ENCODE results near the gene TAS2R20.
"Not testable (repeated sequence)": the region's sequence is repeated elsewhere in the genome, so short reads cannot be mapped to it uniquely, and the experiment has no call there.

The TAS2R20 gene, protein sequence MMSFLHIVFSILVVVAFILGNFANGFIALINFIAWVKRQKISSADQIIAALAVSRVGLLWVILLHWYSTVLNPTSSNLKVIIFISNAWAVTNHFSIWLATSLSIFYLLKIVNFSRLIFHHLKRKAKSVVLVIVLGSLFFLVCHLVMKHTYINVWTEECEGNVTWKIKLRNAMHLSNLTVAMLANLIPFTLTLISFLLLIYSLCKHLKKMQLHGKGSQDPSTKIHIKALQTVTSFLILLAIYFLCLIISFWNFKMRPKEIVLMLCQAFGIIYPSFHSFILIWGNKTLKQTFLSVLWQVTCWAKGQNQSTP

GRCh38 chr12:10998204-10998603 lies at the start of gene TAS2R20:
TAS2R20 (minus strand) TSS chr12:10998304; CDS start chr12:10997875, 429 bp downstream.
- DNase-seq: no peak

GRCh38 chr12:11041366-11041765 lies 43.3 kb upstream of the TAS2R20 start:
- not testable (repeated sequence) for DNase-seq

DNA sequence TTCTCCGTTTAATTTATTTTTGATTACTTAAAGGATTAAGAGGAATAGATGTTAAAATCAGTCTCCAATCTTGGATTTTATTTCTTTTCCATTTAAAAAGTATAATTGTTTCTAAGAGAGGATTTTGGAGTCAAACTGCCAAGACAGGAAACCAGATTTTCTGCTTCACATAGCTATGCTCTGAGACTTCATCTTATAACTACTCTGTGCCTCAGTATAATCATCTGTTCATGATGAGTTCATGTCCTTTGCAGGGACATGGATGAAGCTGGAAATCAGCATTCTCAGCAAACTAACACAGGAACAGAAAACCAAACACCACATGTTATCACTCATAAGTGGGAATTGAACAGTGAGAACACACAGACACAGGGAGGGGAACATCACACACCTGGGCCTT lies 42.1 kb upstream of the TAS2R20 start:
- no peak for DNase-seq

DNA sequence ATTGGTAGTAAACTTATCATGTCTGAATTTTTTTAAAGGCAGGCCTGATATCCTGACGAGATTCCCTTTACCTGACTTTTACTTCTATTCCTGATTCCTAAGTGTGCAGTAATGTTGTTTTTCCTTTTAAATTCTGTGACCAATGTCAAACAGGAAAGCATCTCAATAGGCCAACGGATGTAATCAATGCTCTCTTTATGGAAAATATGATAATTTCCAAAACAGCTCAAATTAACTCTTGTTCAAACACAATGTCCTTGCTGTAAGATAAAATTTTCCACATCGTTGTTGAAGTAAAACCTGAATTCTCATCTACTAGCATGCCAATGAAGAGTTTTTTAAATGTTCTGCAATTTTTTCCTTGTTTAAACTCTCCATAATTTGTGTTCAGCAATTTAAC lies 41.1 kb upstream of the TAS2R20 start:
- no peak for DNase-seq

DNA sequence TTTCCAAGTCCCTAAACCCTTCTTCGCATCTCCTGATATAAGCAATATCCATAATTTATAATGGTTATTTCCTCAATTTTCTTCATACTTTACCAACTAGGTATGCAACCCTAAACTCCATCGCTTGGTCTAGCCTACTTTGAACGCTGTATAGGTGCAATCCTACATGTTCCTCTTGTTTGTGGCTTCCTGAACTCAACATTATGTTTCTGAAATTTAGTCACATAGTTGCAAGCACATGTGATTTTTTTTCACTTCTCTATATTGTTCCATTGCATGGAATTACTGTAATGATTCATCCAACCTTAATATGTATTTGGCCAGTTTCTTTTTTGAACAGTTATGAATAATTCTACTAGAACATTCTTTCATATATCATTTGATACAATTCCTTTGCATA lies 35.9 kb upstream of the TAS2R20 start:
- DNase-seq: not testable (repeated sequence)

DNA sequence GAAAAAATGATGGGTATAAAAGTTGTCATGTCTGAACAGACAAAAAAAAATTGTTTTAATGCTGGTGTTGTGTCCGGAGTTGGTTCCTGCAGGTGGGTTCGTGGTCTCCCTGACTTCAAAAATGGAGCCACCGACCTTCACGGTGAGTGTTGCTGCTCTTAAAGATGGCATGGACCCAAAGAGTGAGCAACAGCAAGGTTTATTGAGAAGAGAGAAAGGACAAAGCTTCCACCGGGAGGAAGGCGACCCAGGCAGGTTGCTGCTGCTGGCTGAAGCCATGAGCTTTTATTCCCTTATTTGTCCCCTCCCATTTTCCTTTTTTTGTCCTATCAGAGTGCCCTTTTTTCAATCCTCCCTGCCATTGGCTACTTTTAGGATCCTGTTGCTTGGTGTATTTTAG lies 33.2 kb upstream of the TAS2R20 start, which contains the start of gene TAS2R31:
Gene TAS2R31 (minus strand): TSS at position 101 of the 400 bp plus-strand sequence. CDS start 72 bp downstream, at position 29.
- no peak for DNase-seq

- DNase-seq: no peak
These were observed 28.0 kb upstream of the TAS2R20 start for GRCh38 chr12:11026118-11026517.

GRCh38 chr12:11023387-11023786 lies 25.3 kb upstream of the TAS2R20 start:
- no peak for DNase-seq

- no peak for DNase-seq
These were observed 24.4 kb upstream of the TAS2R20 start, which contains the start of gene TAS2R19 for GRCh38 chr12:11022520-11022919. TAS2R19 (minus strand) TSS chr12:11022620; CDS start chr12:11022571, 49 bp downstream.

DNA sequence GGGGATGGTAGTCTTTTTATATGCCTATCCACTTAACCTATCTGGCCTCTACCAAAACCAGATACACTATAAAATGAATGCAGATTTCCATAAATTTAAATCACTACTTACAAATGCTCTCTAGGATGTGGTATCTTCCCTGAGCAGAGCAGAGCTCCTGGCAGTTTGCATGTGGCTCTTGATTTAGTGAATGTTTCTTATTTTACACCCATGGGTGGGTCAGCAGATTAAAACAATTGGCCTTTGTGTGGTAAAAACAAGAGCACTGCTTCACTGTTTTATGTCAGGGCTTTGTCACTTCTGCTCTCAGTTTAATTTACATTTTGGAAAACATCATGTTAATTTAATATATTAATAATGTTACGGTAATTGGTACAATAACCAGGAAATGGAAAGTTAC lies 18.8 kb upstream of the TAS2R20 start:
- DNase-seq: no peak

DNA sequence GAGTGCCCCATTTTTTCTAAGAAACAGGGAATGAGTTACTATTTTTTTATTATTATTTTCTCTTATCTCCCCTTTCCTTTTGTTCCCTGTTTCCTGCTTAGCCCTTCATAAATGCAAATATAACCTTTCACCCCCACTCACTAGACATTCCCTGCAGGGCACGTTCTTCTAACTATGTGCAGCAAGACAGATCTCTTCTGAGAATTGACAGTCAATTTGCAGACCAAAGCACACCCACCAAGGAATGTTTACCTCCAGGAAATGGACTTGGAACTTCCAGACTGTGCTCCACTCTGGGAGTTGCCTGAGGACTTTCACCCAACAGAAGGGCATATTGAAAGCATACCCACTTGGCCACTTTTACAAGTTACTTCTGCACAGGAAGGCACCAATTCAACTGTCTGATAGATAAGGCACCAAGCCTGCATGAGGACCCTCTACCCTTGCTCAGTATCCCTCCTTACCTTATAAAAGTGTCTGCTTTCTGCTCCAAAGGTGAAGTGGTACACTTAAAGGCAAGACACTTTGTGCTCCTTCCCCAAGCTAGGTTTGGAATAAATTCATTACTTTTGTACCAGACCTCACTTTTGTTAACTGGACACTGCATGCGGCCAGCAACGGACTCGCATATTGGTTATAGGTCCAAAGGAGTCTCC lies 17.8 kb upstream of the TAS2R20 start:
- no peak for DNase-seq

- no peak for DNase-seq
These were observed 16.1 kb upstream of the TAS2R20 start for GRCh38 chr12:11014234-11014633.

DNA sequence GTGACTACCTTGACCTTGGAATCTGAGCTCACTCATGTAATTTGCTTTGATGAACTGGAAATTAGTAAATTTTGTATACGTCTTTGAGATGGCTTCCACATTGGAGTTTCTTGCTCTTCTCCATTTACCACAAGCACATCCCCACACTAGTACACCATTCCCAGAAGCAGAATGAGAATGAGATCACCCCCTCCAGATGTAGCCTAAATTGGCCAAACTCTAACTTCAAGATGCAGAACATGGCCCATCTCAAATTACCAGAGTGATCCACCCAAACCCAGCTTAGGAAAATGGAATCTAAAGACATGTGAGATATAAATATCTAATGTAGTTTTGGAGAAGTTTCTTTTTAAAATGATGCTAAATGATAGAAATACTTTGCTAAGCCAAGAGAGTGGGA lies 9.5 kb upstream of the TAS2R20 start:
- DNase-seq: no peak

DNA sequence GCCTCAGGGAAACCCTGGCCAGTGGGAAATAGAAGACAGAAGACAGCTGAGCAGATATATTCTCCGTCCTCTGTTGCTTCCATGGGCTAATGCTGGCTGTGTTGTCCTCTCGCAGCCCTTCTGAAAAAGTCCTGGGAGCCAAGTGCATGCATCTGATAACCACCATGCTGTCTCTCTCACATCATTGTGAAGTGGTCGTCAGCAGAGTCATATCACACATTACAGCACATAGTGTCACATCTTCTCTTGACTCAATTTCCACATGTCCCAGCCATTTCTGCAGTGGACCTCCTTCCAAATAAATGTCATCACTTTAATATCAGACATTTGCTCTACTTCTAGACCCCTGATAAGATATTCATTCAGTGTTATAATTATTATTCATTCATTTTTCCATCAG lies 3.8 kb downstream of the TAS2R20 start:
- no peak for DNase-seq

DNA sequence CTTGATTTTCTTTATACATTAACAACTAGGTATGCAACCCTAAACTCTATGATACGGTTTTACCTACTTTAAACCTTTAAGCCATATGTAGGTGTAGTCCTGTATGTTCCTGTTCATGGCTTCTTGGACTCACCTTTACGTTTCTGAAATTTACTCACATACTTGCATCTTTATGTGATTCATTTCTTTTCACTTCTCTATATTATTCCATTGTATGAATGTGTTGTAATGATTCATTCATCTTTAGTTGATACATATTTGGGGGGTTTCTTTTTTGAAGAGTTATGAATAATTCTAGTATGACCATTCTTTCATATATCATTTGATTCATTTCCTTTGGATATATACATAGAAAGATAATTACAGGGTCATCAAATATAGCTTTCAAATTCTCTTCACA lies 9.0 kb downstream of the TAS2R20 start:
- DNase-seq: no peak

DNA sequence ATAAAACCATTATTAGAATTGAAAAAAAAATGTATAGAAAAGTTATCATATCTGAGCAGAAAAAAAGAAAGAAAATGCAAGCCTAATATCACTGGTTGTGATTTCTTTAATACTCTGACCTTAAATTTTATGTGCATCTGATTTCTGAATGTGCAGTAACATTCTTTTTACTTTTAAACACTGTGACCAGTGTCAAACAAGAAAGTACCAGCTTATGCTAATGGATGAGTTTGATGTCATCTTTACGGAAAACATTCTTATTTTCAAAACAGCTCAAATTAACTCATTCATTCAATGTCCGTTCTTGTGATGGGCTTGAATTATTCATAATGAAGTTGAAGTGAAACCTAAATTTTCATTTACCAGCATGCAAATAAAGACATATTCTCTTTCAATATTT lies 11.3 kb downstream of the TAS2R20 start, which contains the start of gene TAS2R50:
Gene TAS2R50 (minus strand): TSS at position 101 of the 400 bp plus-strand sequence. CDS start 52 bp downstream, at position 49.
- no peak for DNase-seq

- DNase-seq: no peak
These were observed 15.9 kb downstream of the TAS2R20 start for GRCh38 chr12:10982244-10982643.

- no peak for DNase-seq
These were observed 23.1 kb downstream of the TAS2R20 start for GRCh38 chr12:10974965-10975364.

GRCh38 chr12:10968765-10969456 lies 29.2 kb downstream of the TAS2R20 start:
- no peak for DNase-seq

DNA sequence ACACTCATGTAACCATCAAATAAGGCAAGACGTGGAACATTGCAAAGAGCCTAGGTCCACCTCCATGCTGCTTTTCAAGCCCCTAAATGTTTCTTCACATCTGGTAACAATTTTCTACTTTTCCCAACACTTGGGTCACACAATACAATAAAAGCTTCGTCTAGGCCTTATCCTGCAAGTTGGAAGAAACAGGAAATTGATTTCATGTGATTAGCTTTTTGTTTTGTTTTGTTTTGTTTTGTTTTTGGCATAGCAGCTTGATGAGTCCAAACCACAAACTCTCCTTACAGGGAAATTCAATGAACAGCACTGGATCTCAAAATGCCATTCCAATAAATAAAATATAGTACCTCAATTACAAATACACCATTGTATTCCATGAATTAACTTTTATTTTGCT lies 30.7 kb downstream of the TAS2R20 start:
- no peak for DNase-seq

- DNase-seq: no peak
These were observed 31.8 kb downstream of the TAS2R20 start for GRCh38 chr12:10966314-10966713.

DNA sequence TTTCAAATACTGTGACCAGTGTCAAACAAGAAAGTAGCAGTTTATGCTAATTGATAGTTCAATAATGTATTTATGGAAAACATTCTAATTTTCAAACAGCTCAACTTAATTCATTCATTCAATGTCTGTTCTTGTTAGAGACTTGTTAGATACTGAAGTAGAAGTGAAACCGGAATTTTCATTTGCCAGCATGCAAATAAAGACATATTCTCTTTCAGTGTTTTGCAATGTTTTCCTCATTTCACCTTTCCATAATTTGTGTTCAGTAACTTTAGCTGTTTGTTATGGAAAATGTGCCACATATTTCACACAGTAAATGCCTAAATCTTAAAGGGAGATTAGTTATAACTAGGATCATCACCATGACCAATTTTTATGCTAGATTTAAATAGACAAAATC lies 32.6 kb downstream of the TAS2R20 start:
- no peak for DNase-seq

DNA sequence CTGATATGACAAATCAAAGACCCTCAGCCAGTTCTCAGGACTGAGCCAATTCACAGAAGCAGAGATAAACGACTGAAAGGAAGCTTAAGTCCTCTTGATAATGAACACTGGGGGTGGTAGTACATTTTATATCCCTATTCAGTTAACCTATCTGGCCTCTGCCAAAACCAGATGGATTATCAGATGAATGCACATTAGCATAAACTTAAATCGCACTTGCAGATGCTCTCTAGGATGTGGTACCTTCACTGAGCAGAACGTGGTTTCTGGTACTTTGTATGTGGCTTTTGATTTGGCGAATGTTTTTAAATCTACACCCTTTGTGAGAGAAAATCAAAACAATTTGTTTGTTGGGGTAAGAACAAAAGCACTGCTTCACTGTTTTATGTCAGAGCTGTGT lies 37.9 kb downstream of the TAS2R20 start:
- DNase-seq: no peak

GRCh38 chr12:10959804-10960203 lies 38.3 kb downstream of the TAS2R20 start:
- no peak for DNase-seq

All from SHP77 treated with DMSO at 0.1 percent for 48 hours (cell line).